IMR-90 (cell line): ENCODE results near the gene TMEM176B.

ENCODE experiments used
- BHLHE40 ChIP-seq: fragments of 150-350 bp; IDR thresholded peaks from 2 replicates; pipeline ENCODE4 v1.6.1; 2016; ENCODE audit warnings: mild to moderate bottlenecking, low read depth, low read length
- CTCF ChIP-seq: conservative IDR thresholded peaks from 2 replicates; pipeline ENCODE4 v1.5.1; 2012; ENCODE audit warnings: mild to moderate bottlenecking, low read depth, low read length, improper control_type of control experiment

DNA sequence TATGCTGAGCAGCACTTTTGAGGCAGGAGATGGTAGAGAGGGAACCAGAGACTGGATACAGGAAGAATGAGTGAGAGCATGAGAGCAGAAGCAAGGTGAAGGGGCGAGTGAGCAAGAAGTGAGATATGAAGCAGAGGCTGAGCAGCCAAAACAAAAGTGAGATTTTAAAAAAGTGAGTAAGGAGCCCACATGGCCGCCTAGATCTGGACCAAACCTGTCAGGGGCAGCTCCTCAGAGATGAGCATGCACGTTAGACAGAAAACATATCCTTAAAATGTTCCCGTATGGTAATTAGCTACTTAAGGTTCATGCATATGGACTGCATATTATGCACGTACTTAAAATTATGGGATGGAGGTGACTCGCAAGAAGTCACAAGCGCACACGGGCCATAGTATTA is 22.9 kb upstream of the TMEM176B start:
- TF ChIP-seq CTCF (no peak), BHLHE40 (no peak)
